HCEC 1CT (cell line): ENCODE results near the gene FUT2.
"Not testable (repeated sequence)": the region's sequence is repeated elsewhere in the genome, so short reads cannot be mapped to it uniquely, and the experiment has no call there.

ENCODE experiments used
- DNase-seq: peaks from one replicate; pipeline ENCODE4 v3.0.0-alpha.2; 2017

The FUT2 gene

DNA sequence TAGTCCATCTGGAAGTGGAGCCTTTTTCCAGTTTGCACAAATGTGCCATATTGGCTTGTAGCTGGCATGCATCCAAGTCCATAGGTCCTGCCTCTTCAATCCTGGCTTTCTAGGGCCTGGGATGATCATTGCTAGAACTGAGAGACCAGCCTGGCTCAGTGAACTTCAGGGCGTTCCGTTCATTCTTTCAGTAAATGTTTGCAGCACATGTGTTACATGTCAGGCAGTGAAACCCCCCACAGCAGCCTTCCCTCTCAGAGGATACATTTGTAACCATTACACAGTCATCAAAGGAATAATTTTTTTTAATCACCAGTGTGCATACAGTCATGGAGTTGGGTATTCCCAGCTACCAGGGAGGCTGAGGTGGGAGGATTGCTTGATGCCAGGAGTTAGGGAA is 9.7 kb downstream of the FUT2 start:
- no peak for DNase-seq

DNA sequence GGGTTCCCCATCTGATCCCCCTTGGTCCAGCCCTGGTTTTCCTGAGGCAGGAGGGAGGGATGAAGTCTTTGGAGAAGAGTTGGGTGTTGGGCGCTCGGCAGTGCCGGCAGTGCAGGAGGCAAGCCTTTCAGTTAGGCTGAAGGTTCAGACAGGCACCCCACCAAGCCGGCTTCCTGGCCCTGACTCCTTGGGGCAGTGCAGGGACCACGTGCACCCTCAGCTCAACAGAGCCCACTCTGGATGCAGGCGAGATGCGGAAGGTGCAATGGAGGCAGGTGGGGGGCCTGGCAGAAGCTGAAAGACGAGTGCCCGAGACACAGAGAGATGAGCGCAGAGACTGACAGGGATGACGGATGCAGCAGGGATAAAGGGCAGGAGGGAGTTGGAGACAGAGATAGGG is 12.7 kb downstream of the FUT2 start:
- DNase-seq: no peak

DNA sequence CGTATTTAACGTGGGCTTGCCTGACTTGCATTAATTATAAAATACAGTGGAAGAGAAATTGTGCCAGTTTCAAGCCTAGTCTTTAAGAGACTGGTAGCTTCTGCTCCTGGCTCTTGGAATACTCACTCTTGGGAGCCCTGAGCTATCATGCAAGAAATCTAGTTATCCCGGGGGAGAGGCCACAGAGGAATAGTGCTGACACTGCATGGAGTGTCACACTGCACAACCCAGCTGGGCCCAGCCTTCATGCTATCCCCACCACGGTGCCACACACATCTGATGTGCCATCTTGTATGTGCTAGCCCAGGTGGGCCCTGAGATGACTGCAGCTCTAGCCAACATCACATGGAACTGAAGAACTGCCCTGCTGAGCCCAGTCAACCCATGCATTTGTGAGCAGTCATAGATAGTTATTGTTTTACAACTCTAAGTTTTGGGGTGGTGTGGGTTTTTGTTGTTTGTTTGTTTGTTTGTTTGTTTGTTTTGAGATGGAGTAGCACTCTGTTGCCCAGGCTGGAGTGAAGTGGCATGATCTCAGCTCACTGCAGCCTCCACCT is 15.4 kb downstream of the FUT2 start:
- DNase-seq: no peak

GRCh38 chr19:48713041-48713863 is 17.5 kb downstream of the FUT2 start:
- peak; percentile 22 for DNase-seq

- peak; percentile 99 for DNase-seq
Measured at GRCh38 chr19:48713864-48714755, 18.3 kb downstream of the FUT2 start.

GRCh38 chr19:48714759-48715675 is 19.2 kb downstream of the FUT2 start:
- no peak for DNase-seq

GRCh38 chr19:48715681-48716171 is 20.0 kb downstream of the FUT2 start:
- no peak for DNase-seq

DNA sequence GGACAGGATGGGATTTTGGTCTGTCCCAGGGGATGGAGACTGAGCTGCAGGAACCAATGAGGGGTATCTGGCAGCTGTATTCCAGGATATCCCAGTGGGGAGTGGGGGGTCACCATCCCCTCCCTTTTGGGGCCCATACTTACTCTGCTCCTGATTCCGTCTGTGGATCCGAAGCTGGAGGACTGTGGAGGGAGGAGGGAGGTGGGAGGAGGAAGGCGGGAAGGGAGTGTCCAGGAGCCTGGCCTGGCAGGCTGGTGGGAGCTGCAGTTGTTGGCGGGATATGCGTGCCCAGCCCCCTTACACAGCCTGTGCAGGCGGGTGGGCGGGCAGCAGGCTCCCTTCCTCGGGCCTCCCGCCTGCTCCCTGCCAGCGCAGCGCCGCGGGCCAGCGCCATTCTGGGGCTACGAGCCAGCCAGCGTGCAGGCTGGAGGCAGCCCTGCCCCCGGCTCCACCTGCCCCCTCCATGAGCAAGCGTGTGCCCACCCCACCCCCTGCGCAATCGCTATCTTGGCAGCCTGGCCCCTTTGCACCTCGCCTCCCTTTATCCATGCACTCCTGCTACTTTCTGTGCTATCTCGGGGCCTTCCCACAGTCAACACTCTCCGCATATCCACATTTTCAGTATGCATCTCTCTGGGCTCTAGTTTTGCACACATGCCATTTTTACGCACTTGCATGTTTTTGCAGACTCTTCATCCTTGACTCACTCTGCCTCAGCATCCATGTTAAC is 21.0 kb downstream of the FUT2 start:
- DNase-seq: no peak

GRCh38 chr19:48718106-48718505 is 22.3 kb downstream of the FUT2 start:
- DNase-seq: not testable (repeated sequence)

DNA sequence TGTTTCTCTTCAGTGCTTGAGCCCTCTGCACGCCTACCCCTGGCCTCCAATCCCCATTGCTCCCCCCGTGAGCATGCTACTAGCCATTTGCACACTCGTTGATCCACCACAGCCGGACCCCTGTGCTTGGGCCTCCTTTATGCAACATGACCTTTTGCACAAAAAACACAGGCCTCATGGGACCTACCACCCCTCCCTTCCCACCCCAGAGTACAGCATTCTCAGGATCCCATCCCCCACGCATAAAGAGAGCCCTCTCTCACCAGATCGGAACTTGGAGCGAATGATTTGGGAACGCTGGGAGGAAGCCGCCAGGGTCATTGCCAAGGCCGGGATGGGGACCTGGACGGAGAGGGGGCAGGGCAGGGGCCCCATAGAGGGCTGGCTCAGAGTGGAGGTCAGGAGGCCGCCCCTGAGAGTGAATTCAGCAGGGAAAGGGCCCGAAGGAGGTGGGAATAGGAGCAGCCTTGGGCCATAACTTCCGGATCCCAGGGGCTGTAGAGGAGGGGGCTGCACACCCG is 23.0 kb downstream of the FUT2 start:
- no peak for DNase-seq

GRCh38 chr19:48719263-48720171 is 23.7 kb downstream of the FUT2 start, which contains the start of gene MAMSTR:
Gene MAMSTR, minus strand, starts transcription at chr19:48719725. Its CDS starts 694 bp downstream, at chr19:48719031.
- no peak for DNase-seq

- DNase-seq: no peak
Measured at GRCh38 chr19:48720251-48720612, 24.5 kb downstream of the FUT2 start.

- DNase-seq: peak; percentile 99
Measured at GRCh38 chr19:48720613-48721296, 25.0 kb downstream of the FUT2 start.

DNA sequence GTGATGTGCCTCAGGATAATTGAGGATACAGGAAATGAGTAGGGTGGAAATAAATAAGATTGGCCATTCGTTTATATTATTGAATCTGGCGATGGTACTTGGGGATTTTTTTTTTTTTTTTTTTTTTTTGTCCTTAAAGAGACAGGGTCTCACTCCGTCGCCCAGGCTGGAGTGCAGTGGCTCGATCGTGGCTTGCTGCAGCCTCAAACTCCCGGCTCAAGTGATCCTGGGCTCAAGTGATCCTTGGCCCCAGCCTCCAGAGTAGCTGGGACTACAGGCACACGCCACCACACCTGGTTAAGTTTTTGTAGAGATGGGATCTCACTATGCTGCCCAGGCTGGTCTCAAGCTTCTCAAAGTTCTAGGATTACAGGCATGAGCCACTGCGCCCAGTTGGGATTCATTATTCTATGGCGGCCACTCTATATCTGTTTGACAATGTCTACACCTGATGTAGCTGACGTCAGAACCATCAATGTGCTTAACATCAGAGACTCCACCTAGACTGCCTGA is 26.5 kb downstream of the FUT2 start:
- DNase-seq: no peak

GRCh38 chr19:48724796-48725753 is 29.3 kb downstream of the FUT2 start:
- peak; percentile 88 for DNase-seq

DNA sequence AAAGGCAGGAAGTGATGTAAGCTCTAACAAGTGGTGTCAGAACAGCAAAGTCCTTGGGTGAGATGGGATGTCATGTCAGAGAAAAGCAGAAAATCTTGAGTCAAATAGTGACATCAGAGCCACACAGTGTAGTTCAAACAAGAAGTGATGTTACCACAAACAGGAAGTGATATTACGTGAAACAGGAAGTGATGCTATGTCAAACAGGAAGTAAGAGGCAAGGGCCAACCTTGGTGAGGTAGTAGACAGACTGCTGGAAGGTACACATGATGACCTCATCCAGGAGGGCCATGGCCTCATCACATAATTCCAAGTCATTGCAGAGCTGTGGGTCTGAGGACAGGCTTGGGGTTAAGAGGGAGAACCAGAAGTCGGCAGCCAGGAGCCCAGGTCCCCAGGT is 30.8 kb downstream of the FUT2 start:
- no peak for DNase-seq

- DNase-seq: no peak
Measured at GRCh38 chr19:48728911-48729664, 33.3 kb downstream of the FUT2 start.
